GM19438 (cell line): ENCODE results near the gene TMEM80.
"Not testable (repeated sequence)": the region's sequence is repeated elsewhere in the genome, so short reads cannot be mapped to it uniquely, and the experiment has no call there.

Experiments used
- ATAC-seq: cut with Tn5 transposase; IDR thresholded peaks from one replicate; pipeline ENCODE4 v1.9.1; 2021; ENCODE audit warnings: low read depth; ENCODE audit not compliant: unreplicated experiment

TMEM80 gene

GRCh38 chr11:695538-696248 lies at the start of gene TMEM80:
TSS of gene TMEM80 (plus strand) at chr11:695816. CDS start at chr11:695828, 12 bp downstream.
- peak; percentile 64 for ATAC-seq

GRCh38 chr11:646214-646613 lies 49.4 kb upstream of the TMEM80 start:
- no peak for ATAC-seq

GRCh38 chr11:647672-648158 lies 47.9 kb upstream of the TMEM80 start:
- not testable (repeated sequence) for ATAC-seq

DNA sequence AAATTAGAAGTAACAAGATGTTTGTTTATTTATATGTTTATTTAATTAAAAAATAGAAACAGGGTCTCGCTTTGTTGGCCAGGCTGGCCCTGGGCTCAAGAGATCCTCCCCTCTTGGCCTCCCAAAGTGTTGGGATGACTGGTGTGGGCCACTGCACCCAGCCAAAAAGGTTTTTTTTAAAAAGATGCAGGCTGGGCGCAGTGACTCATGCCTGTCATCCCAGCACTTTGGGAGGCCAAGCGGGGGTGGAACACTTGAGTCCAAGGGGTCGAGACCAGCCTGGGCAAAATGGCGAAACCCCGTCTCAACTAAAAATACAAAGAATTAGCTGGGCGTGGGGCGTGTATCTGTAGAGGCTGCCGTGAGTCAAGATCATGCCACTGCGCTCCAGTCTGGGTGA lies 45.1 kb upstream of the TMEM80 start:
- no peak for ATAC-seq

DNA sequence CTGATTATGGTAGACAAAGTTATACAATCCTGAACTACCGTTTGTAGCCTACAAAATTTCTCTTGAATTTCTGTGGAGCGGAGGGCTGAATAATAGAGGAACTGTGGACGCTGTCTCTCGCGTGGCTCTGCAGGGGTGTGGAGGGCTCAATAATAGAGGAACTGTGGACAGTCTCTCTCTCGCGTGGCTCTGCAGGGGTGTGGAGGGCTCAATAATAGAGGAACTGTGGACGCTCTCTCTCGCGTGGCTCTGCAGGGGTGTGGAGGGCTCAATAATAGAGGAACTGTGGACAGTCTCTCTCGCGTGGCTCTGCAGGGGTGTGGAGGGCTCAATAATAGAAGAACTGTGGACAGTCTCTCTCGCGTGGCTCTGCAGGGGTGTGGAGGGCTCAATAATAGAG lies 42.5 kb upstream of the TMEM80 start:
- ATAC-seq, result not testable (repeated sequence)

DNA sequence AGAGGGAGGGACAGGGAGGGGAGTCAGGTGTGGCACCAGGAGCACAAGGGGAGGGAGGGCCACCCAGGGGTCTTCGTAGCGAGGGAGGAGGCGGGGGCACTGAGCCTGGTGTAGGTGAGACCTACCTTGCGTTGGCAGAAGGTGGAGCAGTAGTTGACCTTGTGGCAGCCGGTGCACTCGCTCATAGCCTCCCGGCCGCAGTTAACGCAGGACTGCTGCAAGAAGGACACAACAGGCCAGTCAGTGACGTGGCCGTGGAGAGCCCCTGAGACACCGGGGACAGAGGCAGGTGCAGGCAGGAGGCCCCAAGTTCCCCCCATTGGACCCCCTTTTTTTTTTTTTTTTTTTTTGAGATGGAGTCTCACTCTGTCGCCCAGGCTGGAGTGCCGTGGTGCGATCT lies 41.8 kb upstream of the TMEM80 start:
- no peak for ATAC-seq

GRCh38 chr11:654444-654843 lies 41.2 kb upstream of the TMEM80 start:
- not testable (repeated sequence) for ATAC-seq

DNA sequence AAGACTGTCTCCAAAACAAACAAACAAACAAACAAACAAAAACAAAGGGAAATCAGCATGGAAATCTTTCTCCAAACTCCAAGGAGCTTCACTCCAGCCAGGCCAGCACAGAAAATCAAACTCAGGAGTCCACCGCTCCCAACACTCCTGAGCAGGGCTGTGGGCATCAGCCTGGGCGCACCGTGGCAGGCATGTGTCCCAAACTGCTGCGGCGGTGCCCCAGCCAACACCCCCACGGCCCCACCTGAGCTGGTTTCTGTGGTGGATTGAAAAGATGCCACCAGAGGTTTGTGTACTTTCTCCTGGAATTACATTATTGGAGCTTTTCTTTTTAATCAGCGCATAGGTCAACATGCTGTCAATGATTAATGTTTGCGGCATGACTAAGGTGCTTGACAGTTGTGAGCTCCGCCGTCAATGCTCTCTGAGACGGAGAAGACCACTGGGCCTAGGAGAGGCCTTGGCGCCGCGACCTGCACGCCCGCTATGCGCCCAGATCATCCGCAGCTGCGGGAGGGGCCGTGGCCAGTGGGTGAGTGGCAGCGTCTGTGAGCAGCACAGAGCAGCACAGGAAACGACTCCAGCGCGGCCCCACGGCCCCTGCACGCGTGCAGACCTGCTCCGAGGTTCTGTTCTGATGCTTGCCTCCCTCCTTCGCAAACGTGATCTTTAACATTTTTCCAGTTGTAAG lies 40.4 kb upstream of the TMEM80 start:
- no peak for ATAC-seq

GRCh38 chr11:656426-656825 lies 39.2 kb upstream of the TMEM80 start:
- no peak for ATAC-seq

DNA sequence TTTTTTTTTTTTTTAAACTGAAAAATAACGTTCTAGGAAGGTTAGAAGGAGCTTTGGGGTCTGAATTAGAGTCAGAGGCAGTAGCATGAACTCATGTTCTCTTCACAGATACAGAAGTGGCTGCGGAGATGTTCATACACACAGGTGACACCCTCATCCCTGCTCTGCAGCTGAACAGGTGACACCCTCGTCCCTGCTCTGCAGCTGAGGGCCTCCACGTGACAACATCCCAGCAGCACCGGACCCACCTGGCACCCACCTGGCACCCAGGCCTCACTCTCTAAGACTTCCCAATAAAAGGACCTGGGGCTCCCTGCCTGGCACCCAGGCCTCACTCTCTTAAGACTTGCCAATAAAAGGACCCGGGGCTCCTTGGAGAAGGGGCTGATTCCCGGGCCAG lies 38.8 kb upstream of the TMEM80 start:
- ATAC-seq, result no peak

DNA sequence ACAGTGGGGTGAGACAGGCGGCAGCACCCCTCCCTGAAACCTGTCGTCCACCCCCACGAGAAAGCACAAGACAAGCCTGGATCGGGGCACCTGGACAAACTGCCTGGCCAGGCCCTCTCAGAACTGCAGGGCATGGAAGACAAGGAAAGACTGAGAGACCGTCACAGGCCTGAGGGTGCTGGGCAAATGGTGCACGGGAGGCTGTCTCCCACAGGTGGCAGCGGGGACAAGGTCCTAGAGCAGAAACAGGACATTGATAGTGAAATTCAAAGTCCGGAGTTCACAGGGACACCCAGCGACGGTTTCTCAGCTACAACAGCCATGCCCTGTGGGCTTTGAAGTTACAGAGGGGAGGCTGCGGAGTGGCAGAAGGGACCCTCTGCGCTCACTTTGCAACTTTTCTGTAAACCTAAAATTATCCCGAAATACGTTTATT lies 37.9 kb upstream of the TMEM80 start:
- ATAC-seq, result no peak

DNA sequence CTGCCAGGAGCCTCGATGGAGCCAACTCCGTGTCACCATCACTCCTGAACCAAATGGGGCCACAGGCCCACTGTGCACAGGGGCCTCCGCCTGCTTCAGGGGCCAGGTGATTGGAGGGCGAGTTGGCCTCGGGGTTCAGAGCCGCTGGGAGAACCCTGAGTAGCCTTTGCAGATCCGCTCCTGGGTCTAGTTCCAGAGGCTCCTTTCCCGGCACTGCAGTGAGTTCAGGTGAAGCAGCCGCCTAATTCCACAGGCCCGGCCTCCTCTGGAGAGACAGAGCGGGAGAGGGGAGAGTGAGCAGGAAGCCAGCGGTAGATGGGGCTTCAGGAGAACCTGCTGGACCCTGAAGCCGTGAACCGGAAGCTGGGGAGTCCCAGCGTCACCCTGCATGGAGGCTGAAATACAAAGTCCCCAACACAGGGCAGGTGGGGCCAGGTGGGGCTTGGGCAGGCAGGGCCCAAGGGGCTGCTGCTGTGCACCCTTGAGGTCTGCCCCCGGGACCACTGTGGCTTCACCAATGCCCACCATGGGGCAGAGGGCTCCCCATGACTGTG lies 36.0 kb upstream of the TMEM80 start:
- no peak for ATAC-seq

- no peak for ATAC-seq
Observed at GRCh38 chr11:660281-660680, 35.3 kb upstream of the TMEM80 start.

DNA sequence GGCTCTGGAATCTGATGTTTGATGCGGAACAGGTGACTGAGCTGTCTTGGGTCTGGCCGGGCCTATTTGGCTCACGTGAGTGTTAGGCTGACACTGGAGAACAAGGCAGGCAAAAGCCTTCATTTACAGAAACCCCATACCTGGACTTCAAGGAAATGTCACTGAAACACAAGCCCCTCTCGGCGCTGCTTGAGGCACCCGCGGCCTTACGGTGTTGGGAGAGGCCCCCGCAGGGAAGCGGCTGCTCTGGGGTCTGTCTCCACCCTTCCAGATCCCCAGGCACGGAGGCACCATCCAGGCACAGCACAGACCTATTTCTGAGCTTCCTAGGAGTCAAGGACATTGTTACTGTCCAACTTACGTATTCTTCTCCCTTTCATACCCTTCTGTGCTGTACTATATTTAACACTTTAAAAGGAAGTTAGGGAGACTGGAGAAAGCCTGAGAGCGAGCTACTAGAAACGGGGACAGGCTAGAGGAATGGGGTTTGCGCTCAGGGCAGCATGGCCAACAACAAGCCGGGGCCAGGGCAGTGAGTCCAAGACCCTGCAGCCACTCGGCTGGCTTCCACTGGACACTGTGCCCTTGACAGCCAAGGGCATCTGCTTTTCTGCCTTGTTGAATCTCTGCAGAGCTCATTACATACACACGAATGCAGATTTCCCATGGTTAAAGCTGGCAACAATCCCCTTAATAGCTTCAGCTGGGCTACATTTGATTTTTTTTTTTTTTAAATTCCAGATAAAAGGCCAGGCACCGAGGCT lies 34.8 kb upstream of the TMEM80 start:
- ATAC-seq, result no peak

GRCh38 chr11:662689-663274 lies 32.8 kb upstream of the TMEM80 start:
- ATAC-seq, result no peak

DNA sequence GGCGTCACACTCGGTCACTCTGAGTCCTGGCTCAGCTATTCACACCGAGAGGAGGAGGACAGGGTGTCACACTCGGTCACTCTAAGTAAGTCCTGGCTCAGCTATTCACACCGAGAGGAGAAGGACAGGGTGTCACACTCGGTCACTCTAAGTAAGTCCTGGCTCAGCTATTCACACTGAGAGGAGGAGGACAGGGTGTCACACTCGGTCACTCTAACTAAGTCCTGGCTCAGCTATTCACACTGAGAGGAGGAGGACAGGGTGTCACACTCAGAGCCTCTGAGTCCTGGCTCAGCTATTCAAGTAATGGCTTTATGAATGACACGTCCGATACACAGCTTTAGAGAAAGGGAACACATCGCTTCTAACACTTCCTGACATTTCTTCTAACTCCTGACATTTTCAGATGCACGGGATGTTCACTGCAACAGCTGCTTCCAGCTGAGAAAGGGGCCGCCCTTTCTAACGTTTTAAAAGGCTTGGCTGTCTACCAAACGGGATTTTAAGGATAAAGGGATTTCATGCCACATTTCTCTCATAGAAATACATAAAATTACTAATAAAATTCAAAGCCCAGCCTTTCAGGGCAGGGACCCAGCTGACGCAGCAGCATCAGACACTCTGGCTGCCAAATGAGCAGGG lies 30.4 kb upstream of the TMEM80 start:
- ATAC-seq, result no peak

GRCh38 chr11:665704-666281 lies 29.8 kb upstream of the TMEM80 start:
- ATAC-seq, result no peak

DNA sequence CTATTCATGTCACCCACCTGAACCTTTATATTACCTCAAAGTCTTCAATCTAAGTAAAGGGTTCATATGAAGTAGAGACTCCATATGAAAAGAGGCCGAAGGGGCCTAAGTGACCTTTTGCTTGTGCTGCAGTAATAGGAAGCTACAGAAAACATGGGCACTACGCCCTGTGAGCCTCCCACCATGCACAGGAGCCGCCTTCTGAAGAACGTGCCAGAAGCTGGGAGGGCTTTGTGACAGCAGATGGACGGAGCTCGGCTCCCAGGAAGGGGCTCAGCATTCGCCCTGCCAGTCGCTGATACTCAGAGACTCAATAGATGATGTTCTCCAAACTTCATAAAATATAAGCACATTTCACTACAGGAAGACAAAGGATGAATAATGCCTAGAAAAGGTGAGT lies 21.8 kb upstream of the TMEM80 start:
- no peak for ATAC-seq

- no peak for ATAC-seq
Observed at GRCh38 chr11:674406-674805, 21.2 kb upstream of the TMEM80 start.

GRCh38 chr11:678297-678696 lies 17.3 kb upstream of the TMEM80 start:
- ATAC-seq, result no peak
